Measurements from ENCODE around the gene MVD.

The MVD gene, protein sequence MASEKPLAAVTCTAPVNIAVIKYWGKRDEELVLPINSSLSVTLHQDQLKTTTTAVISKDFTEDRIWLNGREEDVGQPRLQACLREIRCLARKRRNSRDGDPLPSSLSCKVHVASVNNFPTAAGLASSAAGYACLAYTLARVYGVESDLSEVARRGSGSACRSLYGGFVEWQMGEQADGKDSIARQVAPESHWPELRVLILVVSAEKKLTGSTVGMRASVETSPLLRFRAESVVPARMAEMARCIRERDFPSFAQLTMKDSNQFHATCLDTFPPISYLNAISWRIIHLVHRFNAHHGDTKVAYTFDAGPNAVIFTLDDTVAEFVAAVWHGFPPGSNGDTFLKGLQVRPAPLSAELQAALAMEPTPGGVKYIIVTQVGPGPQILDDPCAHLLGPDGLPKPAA

DNA sequence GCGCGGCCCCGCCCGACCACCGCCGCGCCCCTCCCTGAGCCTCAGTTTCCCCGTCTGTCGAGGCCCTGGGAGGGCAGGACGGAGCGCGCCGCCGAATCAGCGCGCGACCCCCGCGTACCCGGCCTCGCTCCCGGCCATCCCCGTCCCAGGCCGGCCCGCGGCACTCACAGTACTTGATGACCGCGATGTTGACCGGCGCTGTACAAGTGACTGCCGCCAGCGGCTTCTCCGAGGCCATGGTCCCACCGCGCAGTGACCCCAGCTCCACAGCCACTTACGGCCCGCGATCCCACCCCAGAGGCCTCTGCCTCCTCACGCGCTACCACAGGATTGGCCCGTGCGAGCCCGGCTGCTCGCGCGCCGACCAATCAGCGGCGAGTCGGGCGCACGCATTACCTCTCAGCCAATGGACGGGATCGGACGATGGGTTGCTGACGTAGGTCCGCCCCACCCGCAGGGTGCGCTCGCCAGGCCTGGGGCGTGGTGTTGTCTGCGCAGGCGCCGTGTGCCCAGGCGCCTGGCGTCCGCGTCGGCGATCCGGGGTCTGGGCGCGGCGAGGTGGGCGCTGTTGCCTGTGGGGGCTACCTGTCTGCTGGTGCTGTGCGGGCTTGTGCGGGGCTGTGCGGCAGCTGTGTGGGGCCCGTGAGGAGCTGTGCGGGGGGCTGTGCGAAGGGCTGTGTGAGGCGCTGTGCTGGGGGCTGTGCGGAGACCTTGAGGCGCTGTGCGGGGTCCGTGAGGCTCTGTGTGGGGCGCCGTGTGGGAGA lies at the start of gene MVD:
Gene MVD (minus strand): TSS at position 249 of the 764 bp plus-strand sequence. CDS start 11 bp downstream, at position 238.
- DNase-seq = peak; percentile 77

GRCh38 chr16:88712362-88712979 lies 49.6 kb upstream of the MVD start:
- no peak for DNase-seq

- DNase-seq = no peak
These were observed 49.0 kb upstream of the MVD start for GRCh38 chr16:88711750-88712340.

DNA sequence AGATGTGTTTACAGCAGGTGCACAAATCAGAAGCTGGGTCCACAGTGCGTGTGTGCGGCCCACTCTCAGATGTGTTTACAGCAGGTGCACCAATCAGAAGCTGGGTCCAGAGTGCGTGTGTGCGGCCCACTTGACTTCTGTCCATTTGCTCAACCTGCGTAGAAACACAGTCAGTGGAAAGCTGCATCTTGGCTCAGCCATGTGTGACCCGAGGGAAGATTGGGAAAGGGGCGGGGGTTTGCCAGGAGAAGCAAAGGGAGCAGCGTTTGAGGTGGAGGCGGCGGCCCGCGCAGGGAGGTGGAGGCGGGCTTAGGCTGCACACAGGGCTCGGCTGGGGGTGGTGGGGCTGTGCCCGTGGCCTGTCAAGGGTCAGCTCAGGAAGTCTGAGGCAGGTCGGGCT lies 47.7 kb upstream of the MVD start:
- no peak for DNase-seq

GRCh38 chr16:88706965-88707826 lies 44.3 kb upstream of the MVD start:
- DNase-seq = no peak

DNA sequence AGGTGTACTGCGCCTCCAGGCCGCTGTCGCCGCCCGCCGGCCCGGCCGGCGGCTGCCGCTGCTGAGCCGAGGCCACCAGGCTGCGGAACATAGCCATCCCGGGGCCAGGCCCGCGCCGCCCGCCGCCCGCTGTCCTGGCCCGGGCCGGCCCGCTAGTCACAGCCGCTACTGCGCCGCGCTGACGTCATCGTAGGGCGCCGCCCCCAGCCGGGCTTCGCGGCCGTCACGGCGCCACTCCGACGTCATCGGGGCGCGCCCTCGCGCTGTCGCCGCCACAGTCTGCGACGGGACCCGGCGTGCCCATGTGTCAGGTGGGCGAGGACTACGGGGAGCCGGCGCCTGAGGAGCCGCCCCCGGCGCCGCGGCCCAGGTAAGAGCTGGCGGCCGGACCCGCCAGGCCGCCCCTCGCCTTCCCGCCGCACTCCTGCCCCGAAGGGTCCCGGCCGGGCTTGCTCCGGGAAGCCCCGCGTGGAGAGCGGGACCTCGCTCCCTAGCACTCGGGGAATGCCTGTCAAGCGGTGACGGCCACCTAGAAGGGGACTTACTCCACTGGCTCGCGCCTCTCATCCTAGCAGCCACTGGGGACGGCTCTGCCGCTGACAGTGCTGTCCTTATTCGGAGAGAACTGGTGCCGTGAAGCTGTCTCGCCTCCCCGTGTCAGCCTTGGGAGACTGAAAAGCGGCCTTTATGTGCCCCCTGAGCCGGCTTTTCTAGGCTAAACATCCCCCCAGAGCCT lies 43.5 kb upstream of the MVD start, which contains the start of the genes CTU2 and RNF166:
Gene CTU2 (plus strand): TSS at position 275 of the 736 bp plus-strand sequence. CDS start 28 bp downstream, at position 303.
Gene RNF166 (minus strand): TSS at position 180 of the 736 bp plus-strand sequence. CDS start 83 bp downstream, at position 97.
- peak; percentile 17 for DNase-seq

- DNase-seq = no peak
These were observed 42.9 kb upstream of the MVD start for GRCh38 chr16:88705801-88706228.

DNA sequence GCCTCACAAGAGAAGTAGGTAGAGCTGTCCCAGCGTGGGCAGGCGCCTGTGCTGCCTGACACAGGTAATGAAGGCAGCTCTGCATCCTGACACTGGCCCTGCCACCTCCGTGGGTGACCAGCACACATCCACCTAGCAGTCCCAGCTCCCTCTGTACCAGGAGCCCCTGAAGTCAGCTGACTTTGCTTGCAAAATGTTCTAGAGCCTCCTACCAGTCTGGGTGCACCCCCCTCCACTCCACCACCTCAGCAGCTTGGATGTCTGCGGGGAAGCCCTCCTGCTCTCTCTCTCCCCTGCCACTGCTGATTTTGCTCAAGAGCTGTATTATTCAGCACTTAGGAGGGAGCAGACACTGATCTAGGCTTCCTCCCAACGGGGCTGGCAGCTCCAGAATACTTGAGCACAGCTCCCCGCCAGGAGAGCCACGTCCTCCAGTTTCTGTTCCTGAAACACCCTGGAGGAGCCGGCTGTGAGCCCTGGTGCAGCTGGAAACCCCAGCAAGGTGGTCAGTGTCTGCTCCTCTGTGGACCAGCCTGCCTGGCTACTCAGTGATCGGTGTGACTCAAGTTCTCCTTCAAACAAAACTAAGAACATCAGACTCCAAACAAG lies 42.3 kb upstream of the MVD start:
- DNase-seq = no peak

- no peak for DNase-seq
These were observed 40.8 kb upstream of the MVD start for GRCh38 chr16:88703486-88704309.

DNA sequence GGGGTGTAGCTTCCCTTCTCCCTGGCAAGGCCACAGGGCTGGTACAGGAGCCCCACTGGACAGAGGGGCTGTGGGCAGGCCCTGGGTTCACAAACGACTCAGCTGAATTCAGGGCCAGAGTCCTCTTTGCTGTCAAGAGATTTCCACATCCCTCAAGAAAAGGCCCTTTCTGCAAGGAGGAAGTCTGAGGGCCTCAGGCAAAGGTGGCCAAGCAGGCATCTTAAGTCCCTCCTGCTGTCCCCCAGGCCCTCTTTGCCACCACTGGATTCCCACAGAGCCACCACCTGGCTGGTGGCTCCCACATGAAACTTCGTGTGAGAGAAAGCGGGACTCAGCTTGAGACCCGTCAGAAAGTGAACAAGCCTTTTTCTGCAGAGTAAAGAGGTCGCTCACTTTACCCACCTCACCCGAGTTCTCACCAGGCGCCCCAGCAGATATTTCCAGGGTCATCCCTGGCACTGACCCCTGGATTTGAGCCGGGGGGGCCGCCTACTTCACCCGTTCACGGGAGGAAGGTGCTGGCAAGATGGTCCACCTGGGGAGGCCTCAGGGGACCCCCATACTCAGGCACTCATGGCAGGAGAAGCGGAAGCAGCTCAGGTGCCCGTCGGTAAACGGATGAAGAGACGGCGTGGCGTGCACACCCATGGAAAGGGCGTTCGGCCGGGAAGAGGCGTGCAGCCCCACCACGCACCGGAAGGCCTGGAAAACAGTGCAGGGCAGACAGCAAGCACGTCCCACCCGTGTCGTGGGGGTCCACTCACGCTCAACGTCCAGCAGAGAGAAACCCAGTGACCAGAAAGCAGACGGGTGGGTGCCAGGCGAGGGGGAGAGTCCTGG lies 39.7 kb upstream of the MVD start:
- no peak for DNase-seq

- DNase-seq = no peak
These were observed 38.9 kb upstream of the MVD start for GRCh38 chr16:88701581-88702370.

GRCh38 chr16:88700636-88701482 lies 38.0 kb upstream of the MVD start:
- no peak for DNase-seq

DNA sequence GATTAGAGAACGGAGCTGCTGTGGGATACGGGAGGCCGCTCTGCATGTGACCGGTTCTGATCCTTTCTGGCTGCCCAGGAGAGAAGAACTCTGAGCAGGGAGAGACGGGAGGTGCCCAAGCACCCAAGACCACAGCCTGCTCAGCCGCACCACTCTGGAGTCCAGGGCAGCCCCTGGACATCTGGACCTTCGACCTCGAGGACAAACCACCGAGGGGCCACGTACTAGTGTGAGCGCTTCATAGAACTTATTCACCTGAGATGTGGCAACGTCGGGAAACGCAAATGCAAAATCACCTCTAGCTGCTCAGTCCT lies 37.4 kb upstream of the MVD start:
- DNase-seq = no peak

GRCh38 chr16:88699180-88699579 lies 36.3 kb upstream of the MVD start:
- no peak for DNase-seq

DNA sequence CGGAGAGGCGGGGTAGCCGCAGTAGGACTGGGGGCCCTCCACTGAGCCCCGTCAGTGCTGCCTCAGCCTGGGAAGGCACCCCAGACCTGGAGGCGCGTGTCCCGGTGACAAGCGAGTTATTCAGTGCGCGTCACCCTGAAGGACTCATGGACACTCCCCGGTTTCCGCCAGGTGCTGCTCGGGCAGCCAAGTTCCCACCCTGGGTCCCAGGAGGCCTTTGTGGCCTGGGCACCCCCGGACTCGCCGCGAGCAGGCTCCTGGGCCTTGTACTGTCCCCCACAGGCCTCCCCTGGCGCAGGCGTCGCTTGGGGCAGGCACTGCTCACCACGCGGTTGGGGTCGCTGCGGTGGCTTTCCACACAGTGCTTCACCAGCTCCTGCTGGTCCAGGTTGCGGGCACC lies 35.8 kb upstream of the MVD start:
- DNase-seq = no peak

GRCh38 chr16:88697831-88698615 lies 35.1 kb upstream of the MVD start:
- no peak for DNase-seq
